Gastrocnemius medialis (tissue), 4 donors: ENCODE measurements around the gene EPS15. TPM values are rescaled to one million over a fixed set of nuclear protein-coding genes. Genes with fewer than 3 reads are reported as not detected.

ENCODE experiments used
- ATAC-seq, 2 donors: fragments of 150-250 bp; one replicate each; pipeline ENCODE4 v1.9.1; 2016
- DNase-seq, 2 donors: peaks; one replicate each; pipeline ENCODE4 v3.0.0-alpha.2; 2019
- H3K27ac ChIP-seq, 4 donors: fragments of 200-600 bp; sonication (generic); 1 replicate in 1 of 4; 2 replicates in 3 of 4; pipeline ENCODE4 v1.5.1; 2016 to 2018; ENCODE audit warnings: mild to moderate bottlenecking in 2 of 4, moderate library complexity in 1 of 4
- H3K27me3 ChIP-seq, 3 donors: fragments of 200-600 bp; sonication (generic) in 2 of 3; 1 replicate in 1 of 3; 2 replicates in 2 of 3; pipeline versions ENCODE4 v1.5.1 to v1.6.0; 2016 to 2019; ENCODE audit warnings: mild to moderate bottlenecking in 1 of 3, moderate library complexity in 1 of 3
- H3K36me3 ChIP-seq, 2 donors: fragments of 200-600 bp; sonication (generic) in 1 of 2; one replicate each; pipeline ENCODE4 v1.5.1; 2017 to 2018
- H3K4me1 ChIP-seq, 2 donors: fragments of 200-600 bp; sonication (generic) in 1 of 2; one replicate each; pipeline ENCODE4 v1.5.1; 2016 to 2017; ENCODE audit warnings: mild to moderate bottlenecking in 2 of 2
- H3K4me3 ChIP-seq, 4 donors: fragments of 200-600 bp; sonication (generic) in 3 of 4; 1 replicate in 1 of 4; 2 replicates in 3 of 4; pipeline ENCODE4 v1.5.1; 2016 to 2019; ENCODE audit warnings: mild to moderate bottlenecking in 2 of 4
- H3K9me3 ChIP-seq, 3 donors: fragments of 200-600 bp; sonication (generic) in 2 of 3; 1 replicate in 1 of 3; 2 replicates in 2 of 3; pipeline ENCODE4 v1.5.1; 2016 to 2019
- POLR2A ChIP-seq, 2 donors: fragments of 450-650 bp; IDR thresholded peaks; one replicate each; pipeline ENCODE4 v1.6.1; 2017; ENCODE audit warnings: antibody characterized with exemption in 2 of 2, mild to moderate bottlenecking in 2 of 2, moderate library complexity in 2 of 2
- in situ Hi-C, 4 donors: fragments of 200-750 bp; cut with MboI; loops; one replicate each; pipeline versions ENCODE4 v1.15.0 to v1.8.0; 2017; ENCODE audit warnings: low sequenced_read_pairs in 4 of 4
- intact Hi-C: fragments of 100-400 bp; cut with DNase I; formaldehyde crosslinking; loops from one replicate; pipeline ENCODE4 v1.15.1; 2023; ENCODE audit warnings: low total_unique reads
- total RNA-seq, 4 donors: library from RNA; depleted of rRNA; stranded (reverse); fragments of >200 nt; gene quantifications; one replicate each; pipeline versions ENCODE4 v1.1.0 to v1.2.3, GENCODE V29; 2016
- TF ChIP-seq, protein P1 (sequence below), 5 experiments: fragments of 450-650 bp in 3 of 5; fragments of 200-600 bp in 2 of 5; sonication (generic) in 2 of 5; IDR thresholded peaks in 4 of 5; conservative IDR thresholded peaks in 1 of 5; 1 replicate in 4 of 5; 2 replicates in 1 of 5; pipeline ENCODE4 v1.5.1; 2016 to 2019; ENCODE audit warnings: antibody characterized with exemption in 5 of 5, mild to moderate bottlenecking in 3 of 5, moderate library complexity in 3 of 5

Gene EPS15
- total RNA-seq, 4 donors from 2014 or later: 44.8 to 121 (median 71.0) TPM

DNA sequence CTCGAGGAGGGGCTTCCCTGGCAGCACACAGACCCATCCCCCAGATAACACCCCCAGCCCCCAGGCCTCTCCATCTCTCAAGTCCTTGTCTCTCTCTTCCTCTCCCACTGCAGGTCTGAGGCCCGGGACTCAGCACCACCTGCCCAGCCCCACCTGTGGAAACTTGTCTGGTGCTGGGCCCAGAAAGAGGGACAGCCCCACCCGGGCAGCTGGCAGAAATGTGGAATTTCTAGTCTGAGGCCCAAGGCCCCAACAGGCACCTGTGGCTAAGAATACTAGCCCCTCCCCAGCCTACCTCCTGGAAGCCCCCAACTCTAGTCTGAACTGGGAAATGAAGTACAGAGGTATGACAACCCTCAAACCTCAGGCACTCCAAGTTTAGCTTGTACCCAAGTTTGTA is 204.1 kb downstream of the EPS15 start:
- H3K9me3 ChIP-seq: no peaks in the 10 kb centered on the region
- no peak for TF ChIP-seq POLR2A (IDR thresholded peaks at IDR 0.05)
- TF ChIP-seq, protein P1, sequence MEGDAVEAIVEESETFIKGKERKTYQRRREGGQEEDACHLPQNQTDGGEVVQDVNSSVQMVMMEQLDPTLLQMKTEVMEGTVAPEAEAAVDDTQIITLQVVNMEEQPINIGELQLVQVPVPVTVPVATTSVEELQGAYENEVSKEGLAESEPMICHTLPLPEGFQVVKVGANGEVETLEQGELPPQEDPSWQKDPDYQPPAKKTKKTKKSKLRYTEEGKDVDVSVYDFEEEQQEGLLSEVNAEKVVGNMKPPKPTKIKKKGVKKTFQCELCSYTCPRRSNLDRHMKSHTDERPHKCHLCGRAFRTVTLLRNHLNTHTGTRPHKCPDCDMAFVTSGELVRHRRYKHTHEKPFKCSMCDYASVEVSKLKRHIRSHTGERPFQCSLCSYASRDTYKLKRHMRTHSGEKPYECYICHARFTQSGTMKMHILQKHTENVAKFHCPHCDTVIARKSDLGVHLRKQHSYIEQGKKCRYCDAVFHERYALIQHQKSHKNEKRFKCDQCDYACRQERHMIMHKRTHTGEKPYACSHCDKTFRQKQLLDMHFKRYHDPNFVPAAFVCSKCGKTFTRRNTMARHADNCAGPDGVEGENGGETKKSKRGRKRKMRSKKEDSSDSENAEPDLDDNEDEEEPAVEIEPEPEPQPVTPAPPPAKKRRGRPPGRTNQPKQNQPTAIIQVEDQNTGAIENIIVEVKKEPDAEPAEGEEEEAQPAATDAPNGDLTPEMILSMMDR (IDR thresholded peaks at IDR 0.05 in 4 of 5, conservative IDR thresholded peaks at IDR 0.05 in 1 of 5): no peak
- DNase-seq (no peak), ATAC-seq (no peak)
- H3K4me3 ChIP-seq: no peak overlapping the region
- no peaks in the 10 kb centered on the region for H3K27me3 ChIP-seq
- intact Hi-C loops (no loop called here), in situ Hi-C loops (no loop called here)
- H3K4me1 ChIP-seq: no peaks in the 10 kb centered on the region
- H3K27ac ChIP-seq: no peak overlapping the region
- no peaks in the 10 kb centered on the region for H3K36me3 ChIP-seq

DNA sequence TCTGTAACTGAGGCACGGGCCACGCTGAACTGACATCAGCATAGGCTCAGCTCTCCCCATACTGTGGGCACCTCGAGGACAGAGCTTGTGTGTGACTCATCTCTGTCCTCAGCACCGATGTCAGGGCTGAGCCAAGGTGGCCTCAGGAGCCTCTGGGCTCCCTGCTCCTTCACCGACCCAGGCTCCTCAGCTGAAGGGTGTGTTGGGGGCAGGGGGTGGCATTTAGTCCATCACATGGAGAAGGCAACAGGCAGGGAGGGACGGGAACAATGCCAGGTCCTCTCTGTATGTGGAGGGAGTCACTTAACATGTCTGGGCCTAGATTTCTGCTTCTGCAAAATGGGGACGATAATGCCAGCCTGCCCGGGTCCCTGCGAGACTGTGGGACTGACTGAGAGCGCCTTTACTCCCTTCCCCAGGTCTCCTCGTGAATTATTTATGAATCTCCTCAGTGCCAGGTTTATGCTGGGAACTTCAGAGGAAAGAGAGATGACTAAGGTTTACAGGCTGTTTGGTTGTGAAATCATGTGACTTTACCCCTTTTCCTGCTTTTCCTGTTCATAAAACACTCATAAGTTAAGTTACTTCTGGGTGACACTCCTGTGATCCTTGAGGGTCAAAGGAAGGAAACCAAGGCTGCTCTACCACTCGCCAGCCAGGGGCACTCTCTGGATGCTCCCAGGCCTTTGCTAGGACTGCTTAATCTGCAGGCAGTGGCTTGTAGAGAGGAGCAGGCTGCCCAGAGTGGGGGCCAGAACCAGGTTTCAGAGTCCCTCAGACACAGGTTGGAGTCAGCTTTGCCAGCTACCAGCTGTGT is 204.9 kb downstream of the EPS15 start:
- Histone ChIP-seq H3K9me3 (no peaks in the 10 kb centered on the region), H3K27me3 (no peaks in the 10 kb centered on the region), H3K27ac (no peak overlapping the region), H3K36me3 (no peaks in the 10 kb centered on the region), H3K4me1 (no peaks in the 10 kb centered on the region), H3K4me3 (no peak overlapping the region)
- in situ Hi-C loops (no loop called here), intact Hi-C loops (no loop called here)
- no peak for DNase-seq
- peak in 1 of 2 donors; percentile 46 for ATAC-seq
- TF ChIP-seq POLR2A (IDR thresholded peaks at IDR 0.05): no peak
- TF ChIP-seq, protein P1 (IDR thresholded peaks at IDR 0.05 in 4 of 5, conservative IDR thresholded peaks at IDR 0.05 in 1 of 5): no peak

DNA sequence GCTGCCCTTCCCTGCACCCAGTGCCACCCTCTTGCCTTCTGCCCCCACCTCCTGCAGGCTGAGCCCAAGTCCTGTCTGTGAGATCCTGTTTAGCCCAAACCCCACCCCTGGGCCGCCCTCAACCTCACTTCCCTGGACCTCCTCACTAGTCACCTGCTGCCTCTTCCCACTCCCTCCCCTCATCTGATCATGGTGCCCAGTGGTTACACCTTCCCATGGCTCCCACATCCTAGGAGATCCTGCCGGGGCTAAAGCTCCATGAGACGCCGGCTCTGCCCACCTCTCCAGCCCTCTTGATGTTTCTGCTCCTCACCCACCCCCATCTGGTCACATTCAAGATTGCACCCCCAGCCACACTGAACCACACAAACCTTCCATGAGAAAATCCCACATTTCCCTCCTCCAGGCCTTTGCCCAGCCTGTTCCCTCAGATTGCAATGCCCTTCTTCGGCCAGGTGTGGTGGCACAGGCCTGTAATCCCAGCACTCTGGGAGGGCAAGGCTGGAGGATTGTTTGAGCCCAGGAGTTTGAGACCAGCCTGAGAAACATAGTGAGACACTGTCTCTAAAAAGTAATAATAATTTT is 205.7 kb downstream of the EPS15 start:
- Histone ChIP-seq H3K36me3 (no peaks in the 10 kb centered on the region), H3K4me3 (no peak overlapping the region), H3K27ac (no peak overlapping the region), H3K27me3 (no peaks in the 10 kb centered on the region), H3K4me1 (no peaks in the 10 kb centered on the region), H3K9me3 (no peaks in the 10 kb centered on the region)
- DNase-seq: no peak
- in situ Hi-C loops (no loop called here), intact Hi-C loops (no loop called here)
- no peak for TF ChIP-seq POLR2A (IDR thresholded peaks at IDR 0.05)
- TF ChIP-seq, protein P1 (IDR thresholded peaks at IDR 0.05 in 4 of 5, conservative IDR thresholded peaks at IDR 0.05 in 1 of 5): peak in 1 of 5 experiments; percentile 11
- ATAC-seq: no peak

DNA sequence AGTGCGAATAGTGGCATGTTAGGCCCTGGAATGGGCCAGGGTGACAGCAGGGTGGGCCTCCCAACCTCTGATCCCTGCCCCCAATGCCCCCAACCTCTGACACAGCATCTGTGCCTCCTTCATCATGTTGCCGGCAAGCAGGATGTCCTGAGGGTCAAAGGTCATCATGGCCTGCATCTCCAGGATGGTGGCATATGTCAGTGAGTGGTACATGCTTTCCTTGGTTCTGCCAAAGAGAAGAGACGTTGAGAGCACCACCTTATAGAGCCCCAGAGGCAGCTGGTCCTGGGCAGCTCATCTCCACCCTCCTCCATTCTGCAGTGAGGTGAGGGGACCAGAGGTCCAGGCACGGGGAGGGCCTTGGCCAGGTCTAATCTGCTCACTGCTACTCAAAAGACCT is 206.3 kb downstream of the EPS15 start:
- Histone ChIP-seq H3K27me3 (no peaks in the 10 kb centered on the region), H3K9me3 (no peaks in the 10 kb centered on the region), H3K4me1 (no peaks in the 10 kb centered on the region), H3K36me3 (no peaks in the 10 kb centered on the region), H3K27ac (no peak overlapping the region), H3K4me3 (no peak overlapping the region)
- ATAC-seq: no peak
- in situ Hi-C loops: no loop called here
- no peak for DNase-seq
- no peak for TF ChIP-seq POLR2A (IDR thresholded peaks at IDR 0.05)
- TF ChIP-seq, protein P1 (IDR thresholded peaks at IDR 0.05 in 4 of 5, conservative IDR thresholded peaks at IDR 0.05 in 1 of 5): no peak
- intact Hi-C loops: no loop called here
